HG03439 (cell line): Measurements from ENCODE around the gene ARSI.

ENCODE experiments used
- ATAC-seq: cut with Tn5 transposase; IDR thresholded peaks from one replicate; pipeline ENCODE4 v1.9.1; 2021; ENCODE audit warnings: mild to moderate bottlenecking, moderate library complexity; ENCODE audit not compliant: unreplicated experiment

Gene ARSI

DNA sequence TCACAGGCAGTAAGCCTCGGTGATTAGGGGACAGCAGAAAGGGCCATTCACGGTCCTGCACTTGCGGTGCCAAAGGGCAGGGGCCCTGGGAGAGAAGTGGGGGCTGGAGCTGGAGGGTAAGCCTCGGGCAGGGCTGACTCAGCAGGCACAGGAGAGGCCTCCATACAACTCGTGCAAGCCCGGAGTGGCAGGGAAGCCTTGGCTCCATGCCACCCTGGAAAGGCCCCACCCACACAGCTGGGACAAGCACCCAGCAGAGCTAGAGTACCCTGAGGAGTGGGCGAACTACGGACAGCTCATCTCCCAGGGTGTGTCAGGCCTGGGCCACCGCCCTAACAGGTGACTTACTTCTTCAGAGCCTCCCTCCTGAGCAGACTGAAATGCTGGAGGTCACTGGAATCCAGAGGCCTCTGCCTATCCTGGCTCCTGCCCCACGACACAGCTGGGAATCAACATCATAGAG, 7.5 kb downstream of the ARSI start:
- no peak for ATAC-seq

DNA sequence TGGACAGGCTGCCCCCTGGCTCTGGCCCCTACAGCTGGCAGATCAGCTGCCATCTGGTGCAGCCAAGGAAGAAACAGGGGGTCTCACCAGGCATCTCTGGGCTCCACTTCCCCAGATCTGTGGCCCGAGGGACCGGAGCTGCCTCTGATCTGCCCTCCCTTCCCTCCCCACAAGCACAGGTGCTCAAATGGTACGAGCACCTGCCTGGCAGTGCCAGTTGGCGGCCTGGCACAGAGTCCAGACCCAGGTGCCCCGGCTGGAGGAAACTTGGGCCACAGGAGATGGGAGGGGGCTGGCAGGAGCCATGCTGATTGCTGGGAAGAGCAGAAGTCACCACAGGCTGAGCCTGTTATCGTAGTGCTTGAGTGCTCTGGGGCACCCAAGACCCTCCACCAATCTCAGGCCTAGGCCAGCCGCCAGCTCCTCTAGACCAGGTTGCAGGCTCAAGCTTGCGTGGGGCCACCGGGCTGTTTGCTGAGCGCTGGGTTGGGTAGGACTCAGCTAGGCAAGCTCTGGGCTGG, 8.1 kb downstream of the ARSI start:
- ATAC-seq = no peak

DNA sequence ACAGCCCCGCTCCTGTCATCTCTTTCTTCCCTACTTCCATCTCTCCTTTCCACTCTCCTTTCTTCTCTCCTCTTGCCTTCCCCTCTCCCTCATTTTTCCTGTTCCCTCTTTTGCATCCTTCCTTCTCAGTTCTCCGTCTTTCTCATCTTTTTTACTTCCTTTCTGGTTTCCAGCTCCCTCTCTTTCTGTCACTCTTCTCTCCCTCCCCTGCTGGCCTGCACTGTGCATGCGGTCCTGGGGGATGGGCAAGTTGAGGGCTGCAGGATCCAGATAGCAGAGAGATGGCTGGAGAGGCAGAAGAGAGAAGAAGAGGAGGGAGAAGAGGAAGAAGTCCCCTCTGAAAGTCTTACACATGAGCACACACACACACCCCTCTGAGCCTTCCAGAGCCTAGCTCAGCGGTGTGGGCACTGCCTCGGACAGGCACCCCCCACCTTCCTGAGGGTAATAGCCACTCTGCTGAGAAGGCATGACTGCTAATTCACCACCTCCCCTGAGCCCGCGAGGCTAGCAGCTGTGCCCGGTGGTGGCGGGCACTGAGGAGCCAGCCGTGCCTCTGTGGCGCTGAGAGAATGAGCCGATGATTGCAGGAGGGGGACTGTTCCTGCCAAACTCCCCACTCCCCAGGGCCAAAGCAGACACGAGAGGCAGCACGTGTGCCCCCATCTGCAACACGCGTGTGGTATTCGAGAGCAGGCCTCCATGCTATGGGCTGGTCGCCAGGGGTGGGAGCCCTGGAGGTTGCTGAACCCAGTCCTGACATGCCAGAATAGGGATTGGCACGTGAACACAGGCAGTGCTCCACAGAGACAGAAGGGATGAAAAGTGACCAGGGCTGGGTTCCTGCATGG, 9.4 kb downstream of the ARSI start:
- no peak for ATAC-seq

DNA sequence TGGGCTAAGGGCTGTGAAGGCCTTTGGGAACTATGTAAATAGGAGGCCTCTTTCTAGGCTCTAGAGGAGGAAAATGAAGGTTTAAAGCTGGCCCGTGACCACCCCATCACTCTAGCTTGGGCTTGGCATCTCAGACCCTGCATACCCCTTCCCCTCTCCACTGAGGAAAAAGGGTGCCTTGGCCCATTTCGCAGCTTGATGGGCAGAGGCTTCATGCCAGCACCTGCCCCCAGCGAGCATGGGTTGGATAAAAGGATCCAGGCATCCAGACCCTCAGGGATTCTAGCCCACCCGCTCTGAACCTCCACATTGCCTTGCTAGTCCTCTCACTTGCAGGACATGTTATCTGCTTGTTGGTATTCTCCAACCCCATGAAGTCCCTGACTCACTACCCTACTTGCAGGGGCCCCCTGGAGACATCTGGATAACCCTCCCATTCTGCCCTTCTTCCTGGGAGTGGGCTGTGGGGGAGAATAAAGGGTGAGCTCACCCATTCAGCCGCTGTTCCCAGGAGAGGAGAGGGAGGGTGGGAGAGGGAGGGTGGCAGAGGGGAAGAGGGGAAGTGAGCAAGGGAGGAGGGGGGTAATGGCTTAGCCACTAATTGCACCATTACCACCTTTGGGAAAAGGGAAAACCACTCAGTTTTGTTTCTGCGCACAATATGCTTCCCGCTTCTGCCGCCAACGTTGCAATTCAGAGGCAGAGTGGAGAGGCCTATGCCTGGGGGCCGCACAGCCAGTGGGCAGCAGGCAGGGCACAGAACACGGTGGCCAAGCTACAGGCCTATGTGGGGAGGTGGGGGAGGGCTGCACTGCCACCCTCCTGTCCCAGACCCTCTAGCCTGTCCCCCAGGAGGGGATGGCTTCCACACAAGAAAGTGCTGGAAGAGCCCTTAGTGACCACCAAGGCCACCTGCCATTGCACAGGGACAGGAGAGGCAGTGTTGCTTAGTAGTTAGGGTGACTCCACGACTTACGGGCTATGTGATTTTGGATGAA, 11.0 kb downstream of the ARSI start:
- no peak for ATAC-seq

DNA sequence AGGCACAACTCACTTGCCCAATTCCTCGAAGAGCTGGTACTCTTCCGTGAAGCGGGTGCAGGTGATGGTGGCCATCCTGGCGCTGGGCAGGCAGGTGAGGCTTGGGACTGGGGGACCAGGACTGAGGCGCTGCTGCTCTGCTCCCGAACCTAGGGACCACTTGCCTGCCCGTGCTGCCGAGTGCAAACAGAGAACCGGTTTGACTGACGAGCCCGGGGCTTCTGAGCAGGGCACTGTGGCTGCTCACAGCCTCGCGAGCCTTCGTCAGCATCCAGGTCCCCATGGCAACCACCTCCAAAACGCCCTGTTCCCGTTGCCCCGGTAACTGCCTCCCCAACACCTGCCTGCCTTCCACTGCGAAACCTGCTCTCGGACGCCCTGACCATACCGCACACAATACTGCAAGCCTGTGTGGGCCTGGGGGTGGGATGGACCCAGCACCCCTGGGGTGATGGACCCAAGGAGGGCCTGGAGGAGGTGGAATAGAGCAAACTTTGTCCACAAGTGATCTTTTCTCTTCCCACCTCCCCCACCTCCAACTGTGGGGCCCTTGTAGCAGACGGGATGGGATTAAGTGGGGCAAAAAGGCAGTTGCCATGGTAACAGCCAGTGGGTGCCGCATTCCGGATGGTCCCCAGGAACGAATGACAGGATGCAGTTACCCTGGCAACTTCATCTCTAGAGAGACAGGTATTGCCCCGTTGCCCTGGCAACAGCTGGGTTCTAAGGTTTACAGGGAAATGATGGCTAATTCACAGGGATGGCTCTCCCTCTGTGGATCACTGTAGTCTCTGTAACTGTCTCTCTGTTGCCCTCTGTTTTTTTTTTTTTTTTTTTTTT, 12.9 kb downstream of the ARSI start, which contains the start of gene CAMK2A:
CAMK2A (minus strand) TSS at position 223 of the 840 bp plus-strand sequence; CDS start at position 75, 148 bp downstream.
- no peak for ATAC-seq

DNA sequence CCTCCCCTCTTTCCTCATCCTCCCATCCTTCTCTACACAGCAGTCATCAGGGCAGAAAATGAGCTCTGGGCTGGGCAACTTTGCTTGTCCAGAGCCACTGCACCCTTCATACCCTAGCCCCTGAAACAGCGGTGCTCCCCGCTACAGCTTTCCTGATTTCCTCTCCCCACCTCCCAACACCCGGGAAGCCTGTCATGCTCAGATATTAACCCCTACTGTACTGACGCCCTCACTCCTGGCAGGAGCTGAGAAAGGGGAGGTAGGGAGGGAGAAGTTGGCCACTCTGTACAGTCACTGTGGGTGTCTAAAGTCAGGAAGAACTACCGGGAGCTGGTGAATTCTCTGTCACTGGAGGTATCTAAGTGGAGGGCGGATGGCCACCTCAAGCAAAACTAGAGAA, 13.9 kb downstream of the ARSI start:
- ATAC-seq = no peak

DNA sequence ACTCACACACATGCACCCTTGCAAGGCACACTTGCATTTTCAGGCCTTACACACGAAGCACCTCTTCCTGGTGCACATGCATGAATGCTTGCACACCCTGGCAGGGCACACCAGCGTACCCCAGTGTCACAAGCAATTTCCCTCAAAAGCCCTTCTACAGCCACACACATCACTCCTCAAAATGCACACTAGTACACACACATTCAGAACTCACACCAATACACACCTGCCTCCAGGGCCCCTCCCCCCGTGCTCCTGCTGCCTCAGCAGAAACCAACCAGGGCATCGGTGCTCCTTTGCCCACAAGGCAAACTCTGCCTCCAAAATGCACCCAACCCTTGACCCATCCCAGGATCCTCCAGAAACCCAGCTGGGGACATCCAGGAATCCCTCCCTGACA, 14.3 kb downstream of the ARSI start:
- ATAC-seq = no peak

DNA sequence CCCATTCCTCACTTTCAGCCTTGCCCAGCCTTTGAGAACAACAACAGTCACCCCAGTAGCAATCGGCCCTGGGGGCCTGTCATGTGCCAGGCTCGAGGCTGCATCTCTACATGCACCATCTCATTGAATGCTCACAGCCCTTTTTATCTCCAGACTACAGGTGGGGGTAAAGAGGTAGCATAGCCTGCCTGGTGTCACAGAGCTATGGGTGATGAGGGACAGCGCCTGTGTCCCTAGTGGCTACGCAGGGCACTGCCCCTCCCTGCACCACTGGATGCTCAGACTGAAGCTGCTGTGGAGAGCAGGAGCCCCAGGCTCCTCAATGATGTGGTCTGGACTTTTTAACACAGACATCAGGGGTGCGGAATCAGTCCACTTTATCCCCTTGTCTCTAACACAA, 15.9 kb downstream of the ARSI start:
- no peak for ATAC-seq

DNA sequence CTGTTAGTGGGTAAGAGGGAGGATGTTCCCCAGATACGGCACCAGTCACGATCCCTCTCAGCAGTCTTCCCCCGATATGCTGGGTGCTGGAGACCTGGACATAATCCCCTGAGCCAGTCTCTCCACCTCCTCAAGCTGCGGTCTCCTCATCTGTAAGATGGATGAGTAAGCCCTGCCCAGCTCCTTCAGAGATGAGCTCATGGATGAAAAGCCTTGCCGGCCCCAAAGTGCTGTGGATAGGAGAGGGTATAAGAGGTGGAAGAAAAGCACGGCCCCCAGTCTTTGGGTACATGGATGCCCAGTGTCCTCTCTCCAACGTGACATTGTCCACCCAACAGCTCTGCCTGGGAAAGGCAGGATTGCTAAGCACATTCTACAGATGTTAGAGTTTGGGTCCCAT, 17.6 kb downstream of the ARSI start:
- no peak for ATAC-seq

DNA sequence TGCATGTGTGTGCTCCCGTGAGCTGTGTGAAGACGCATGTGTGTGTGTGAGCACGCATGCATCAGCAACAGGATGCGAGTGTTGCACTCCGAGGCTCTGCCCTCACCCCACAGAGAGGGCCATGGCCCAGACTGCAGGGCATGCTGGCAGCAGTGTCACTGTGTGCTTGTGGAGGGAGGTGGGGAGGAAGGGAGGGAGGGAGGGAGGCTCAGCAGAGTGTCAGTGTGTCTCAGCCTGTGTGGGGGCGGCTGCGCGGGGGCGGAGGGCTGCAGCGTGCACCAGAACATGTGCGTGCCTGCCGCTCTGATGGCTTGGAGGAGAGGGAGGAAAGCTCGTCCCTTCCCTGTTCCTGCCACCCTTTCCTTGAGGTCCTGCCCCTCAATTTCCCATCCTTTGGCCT, 18.4 kb downstream of the ARSI start:
- ATAC-seq = no peak

DNA sequence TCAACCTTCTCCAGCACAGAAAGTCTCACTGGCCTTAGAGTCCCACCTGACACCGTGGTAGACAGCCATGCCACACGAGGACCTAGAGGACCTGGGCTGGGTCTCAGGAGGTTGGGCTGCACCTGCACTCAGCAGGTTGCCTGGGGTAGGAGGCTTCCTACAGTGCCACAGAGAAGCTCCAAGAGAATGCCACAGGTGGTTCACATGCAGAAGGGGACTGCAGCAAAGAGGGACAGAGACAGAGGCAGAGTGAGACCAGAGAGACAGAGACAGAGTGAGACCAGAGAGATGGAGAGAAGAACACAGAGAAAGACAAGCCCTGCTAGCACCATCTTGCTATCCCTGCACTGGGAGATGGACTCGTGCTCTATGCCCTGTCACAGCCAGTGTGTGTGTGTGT, 18.8 kb downstream of the ARSI start:
- ATAC-seq = no peak

DNA sequence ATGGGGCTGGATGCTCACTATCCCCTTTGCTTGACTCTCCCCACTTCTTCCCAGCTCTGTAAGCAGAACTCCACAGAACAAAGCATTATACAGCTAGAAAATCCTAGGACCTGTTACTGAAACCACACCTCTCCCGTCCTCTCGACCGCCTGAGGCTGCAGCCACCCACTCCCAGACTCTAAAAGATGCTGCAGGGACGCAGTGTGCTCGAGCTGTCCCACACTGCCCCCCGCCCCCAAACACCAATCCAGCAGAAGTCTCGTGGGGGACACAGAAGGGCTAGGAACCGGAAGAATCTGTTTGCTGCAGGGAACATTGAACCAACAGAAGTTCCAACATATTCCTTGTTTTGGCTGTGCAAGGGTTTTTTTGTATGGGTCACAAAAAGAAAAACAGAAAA, 20.7 kb downstream of the ARSI start:
- ATAC-seq = no peak

DNA sequence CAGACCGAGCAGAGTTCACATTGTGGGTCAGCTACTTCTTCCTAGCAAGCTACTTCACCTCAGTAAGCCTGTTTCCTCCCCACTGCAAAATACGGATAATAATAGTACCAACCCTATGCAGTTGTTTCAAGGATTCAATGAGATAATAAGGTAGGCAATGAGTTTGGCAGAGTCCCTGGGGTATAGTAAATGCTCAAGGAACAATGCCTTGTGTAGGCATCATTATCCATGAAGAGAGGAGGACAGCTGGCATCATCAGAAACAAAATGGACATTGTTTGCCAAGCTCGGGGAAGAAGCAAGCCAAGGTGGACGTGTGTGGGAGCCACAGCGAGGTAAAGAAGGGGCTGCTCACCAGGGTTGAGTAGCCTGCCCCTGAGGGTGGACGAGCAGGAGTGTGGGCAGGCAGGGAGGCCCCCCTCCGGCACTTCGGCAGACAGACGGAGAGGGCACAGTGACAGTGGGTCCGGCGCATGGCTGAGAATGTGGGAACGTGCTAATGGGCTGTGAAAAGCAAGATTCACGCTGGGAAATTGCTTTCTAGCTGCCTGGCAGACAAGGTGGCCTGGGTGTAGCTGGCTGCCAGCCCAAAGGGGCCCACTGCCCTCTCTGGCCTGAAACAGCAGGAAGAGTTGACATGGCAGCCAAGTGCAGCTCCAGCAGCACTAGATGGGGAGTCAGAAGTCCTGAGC, 23.2 kb downstream of the ARSI start:
- ATAC-seq = no peak

DNA sequence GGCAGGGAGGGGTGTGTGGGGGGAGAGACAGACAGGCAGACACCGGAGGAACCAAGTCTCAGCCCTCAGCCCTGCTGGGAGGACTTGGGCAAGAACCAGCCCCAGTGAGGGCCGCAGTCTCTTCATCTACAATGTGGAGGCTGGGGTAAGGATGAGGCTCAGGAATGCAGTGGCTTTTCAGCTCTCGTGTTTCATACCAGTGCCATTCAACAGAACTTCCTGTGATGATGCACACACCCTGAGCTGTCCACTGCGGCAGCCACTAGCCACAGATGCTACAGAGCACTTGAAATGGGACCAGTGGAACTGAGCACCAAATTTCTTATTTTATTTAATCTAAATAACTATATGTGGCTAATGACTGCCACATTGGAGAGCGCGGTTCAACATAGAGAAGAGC, 23.8 kb downstream of the ARSI start:
- no peak for ATAC-seq

DNA sequence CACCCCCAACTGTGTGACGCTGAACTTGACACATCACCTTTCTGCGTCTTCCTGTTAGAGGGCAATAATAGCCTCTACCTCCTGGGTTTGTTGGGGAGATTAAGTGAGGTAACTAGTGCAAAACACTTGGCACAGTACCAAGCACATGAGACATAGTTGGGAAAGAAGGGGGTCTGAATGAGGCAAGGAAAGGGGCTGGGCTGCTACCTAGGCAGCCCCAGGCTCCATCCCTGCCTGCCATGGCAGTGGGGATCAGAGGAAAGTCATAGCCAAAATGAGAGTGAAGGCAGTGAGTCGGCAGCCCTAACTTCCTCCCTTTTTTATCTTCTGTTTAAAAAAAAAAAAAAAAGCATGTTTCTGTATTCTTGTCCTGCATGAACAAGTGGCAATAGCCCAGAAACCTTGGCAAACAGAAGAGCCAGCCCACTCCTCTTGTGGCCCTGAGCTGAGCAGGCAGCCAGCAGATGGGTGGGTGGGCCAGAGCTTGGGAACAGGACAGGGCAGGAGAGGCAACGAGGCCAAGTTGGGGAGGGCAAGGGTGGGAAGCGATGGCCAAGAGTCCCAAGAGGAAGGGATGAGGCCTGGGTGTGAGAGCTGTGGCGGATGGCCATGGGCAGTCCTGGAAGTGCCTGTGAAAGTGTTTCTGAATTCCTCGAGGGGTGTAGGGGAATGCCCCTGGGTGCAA, 24.5 kb downstream of the ARSI start:
- no peak for ATAC-seq

DNA sequence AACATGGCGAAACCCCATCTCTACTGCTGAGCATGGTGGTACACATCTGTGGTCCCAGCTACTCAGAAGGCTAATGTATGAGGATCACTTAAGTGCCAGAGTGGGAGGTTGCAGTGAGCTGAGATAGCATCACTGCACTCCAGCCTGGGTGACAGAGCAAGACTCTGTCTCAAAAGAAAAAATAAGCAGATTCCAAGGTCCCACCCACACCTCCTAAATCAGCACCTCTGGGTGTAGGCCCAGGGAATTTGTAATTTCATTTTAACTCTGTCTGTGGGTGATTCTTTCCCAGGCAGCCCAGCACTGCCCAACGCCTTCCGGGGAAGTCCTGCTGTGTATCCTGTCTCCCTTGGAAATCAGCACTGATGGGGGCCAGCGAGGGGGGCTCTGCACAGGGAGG, 25.7 kb downstream of the ARSI start:
- no peak for ATAC-seq

DNA sequence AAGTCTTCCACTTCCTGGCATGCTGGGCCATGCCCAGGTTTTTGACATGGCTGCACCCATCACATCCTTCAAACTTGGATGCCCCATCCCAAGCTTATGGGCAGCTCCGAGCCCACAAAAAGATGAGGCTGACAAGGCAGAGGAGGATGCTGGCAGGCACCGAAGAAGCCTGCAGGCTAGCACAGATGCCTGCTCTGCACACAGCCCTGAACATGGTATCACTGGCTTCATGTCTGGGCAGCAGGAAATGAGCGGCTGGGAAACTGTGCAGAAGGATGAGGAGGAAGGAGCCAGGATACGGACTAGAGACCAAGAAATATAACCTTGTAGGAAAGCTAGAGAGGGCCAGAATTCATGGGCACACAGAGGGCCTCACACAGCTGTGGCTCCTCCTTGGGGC, 27.9 kb downstream of the ARSI start:
- no peak for ATAC-seq

DNA sequence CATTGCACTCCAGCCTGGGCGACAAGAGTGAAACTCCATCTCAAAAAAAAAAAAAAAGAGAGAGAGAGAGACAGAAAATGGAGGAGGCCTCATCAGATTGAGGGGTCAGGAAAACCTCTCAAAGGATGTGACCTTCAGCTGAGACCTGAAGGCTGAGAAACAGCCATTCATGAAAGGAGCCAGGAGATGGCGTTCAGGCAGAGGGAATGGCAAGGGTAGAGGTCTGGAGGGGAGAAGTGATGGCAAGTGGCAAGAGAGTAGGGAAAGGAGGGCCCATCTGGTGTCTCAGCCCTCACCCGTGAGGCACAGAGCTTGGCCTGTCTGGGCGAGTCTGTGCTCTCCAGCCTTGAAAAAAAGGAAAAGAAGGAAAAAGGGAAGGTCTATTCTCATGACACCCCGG, 30.2 kb downstream of the ARSI start:
- ATAC-seq = no peak

DNA sequence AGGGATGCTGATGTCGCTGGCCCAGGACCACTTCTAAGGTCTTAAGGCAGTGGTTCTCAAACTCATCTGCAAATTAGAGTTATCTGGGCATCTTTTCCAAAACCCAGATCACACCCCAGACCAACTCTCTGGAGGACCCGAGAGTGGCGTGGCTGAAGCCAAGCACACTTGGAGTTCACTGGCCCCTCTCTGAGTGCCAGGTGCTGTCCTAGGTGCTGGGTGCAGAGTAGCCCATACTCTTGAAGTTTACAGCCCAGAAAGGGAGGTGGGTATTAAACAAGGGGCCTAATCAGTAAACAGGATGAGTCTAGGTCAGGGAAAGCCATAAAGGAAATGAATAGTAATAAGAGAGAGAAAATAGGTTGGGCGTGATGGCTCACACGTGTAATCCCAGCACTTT, 30.8 kb downstream of the ARSI start:
- ATAC-seq = no peak
